Vagina (tissue), 2 donors: ENCODE results near the gene PKLR.

Experiments used
- POLR2A ChIP-seq, 2 donors: fragments of 450-650 bp; IDR thresholded peaks; one replicate each; pipeline ENCODE4 v1.6.1; 2017; ENCODE audit warnings: antibody characterized with exemption in 2 of 2, mild to moderate bottlenecking in 2 of 2, moderate library complexity in 2 of 2
- POLR2AphosphoS5 ChIP-seq, 2 donors: sonication (generic); formaldehyde crosslinking; IDR thresholded peaks; one replicate each; pipeline ENCODE4 v1.9.0; 2017; ENCODE audit warnings: antibody characterized with exemption in 2 of 2, mild to moderate bottlenecking in 2 of 2, low read depth in 1 of 2; ENCODE audit not compliant: insufficient read depth in 1 of 2
- TF ChIP-seq, protein P1 (sequence below), 3 experiments: fragments of 450-650 bp in 2 of 3; fragments of 200-600 bp in 1 of 3; sonication (generic) in 1 of 3; IDR thresholded peaks; one replicate each; pipeline ENCODE4 v1.5.1; 2017 to 2019; ENCODE audit warnings: antibody characterized with exemption in 3 of 3, mild to moderate bottlenecking in 2 of 3, moderate library complexity in 2 of 3

DNA sequence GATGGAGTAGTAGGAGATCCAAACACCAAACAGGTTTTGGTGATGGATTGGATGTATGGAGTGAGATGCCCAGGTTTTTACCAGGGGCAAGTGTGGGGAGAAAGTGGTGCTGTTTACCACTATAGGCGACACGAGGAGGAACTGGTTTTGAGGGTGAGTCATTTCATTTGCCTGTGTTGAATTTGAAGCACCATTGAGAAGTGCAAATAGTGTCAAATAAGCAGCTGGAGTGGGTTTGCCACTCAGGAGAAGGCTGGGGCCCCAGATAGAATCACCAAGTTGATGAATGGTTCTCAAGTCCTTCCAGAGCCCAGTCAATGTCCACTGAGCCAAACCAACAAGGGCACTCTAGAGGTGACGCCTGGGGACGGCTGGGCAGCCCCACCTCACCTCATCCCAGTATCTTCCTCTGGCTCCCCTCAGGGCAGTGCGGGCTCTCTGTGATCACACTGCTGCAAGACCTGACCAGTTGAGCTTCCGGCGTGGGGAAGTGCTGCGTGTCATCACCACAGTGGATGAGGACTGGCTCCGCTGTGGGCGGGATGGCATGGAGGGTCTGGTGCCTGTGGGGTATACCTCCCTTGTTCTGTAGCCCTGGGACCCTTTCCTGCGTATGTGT is 28.9 kb upstream of the PKLR start:
- TF ChIP-seq, protein P1, sequence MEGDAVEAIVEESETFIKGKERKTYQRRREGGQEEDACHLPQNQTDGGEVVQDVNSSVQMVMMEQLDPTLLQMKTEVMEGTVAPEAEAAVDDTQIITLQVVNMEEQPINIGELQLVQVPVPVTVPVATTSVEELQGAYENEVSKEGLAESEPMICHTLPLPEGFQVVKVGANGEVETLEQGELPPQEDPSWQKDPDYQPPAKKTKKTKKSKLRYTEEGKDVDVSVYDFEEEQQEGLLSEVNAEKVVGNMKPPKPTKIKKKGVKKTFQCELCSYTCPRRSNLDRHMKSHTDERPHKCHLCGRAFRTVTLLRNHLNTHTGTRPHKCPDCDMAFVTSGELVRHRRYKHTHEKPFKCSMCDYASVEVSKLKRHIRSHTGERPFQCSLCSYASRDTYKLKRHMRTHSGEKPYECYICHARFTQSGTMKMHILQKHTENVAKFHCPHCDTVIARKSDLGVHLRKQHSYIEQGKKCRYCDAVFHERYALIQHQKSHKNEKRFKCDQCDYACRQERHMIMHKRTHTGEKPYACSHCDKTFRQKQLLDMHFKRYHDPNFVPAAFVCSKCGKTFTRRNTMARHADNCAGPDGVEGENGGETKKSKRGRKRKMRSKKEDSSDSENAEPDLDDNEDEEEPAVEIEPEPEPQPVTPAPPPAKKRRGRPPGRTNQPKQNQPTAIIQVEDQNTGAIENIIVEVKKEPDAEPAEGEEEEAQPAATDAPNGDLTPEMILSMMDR (IDR thresholded peaks at IDR 0.05), result no peak
- TF ChIP-seq POLR2AphosphoS5 (IDR thresholded peaks at IDR 0.05; ENCODE audit: insufficient read depth in 1 of 2, low read depth in 1 of 2) (no peak), POLR2A (IDR thresholded peaks at IDR 0.05) (no peak)
